Mucosa of descending colon (tissue), 3 donors: ENCODE results near the gene MMP7. TPM values are rescaled to one million over a fixed set of nuclear protein-coding genes. Genes with fewer than 3 reads are reported as not detected.
A peak's percentile ranks its signal among the peaks of the same experiment; 100 is the strongest.

Source experiments
- ATAC-seq: fragments of 200-7000 bp; cut with Tn5 transposase; one replicate; pipeline ENCODE4 v1.9.1; 2020; ENCODE audit warnings: mild to moderate bottlenecking, moderate library complexity
- DNase-seq, 3 donors: peaks; one replicate each; pipeline ENCODE4 v3.0.0-alpha.2; 2020
- H3K36me3 ChIP-seq: fragments of 200-600 bp; one replicate; pipeline ENCODE4 v1.8.0; 2021; ENCODE audit warnings: low read depth, mild to moderate bottlenecking
- H3K4me1 ChIP-seq: fragments of 200-600 bp; one replicate; pipeline ENCODE4 v1.8.0; 2021; ENCODE audit warnings: low read depth, mild to moderate bottlenecking
- H3K4me3 ChIP-seq: fragments of 200-600 bp; one replicate; pipeline ENCODE4 v1.8.0; 2021; ENCODE audit warnings: mild to moderate bottlenecking
- H3K9me3 ChIP-seq: fragments of 200-600 bp; one replicate; pipeline ENCODE4 v1.8.0; 2021; ENCODE audit warnings: mild to moderate bottlenecking
- intact Hi-C, 2 donors: fragments of 100-400 bp; cut with DNase I in 1 of 2; cut with micrococcal nuclease in 1 of 2; formaldehyde crosslinking; loops; one replicate each; pipeline versions ENCODE4 v1.11.0 to v1.11.1; 2022; cut with DNase I, micrococcal nuclease
- total RNA-seq, 3 donors: library from RNA; stranded (reverse); fragmentation: NEBNext Ultra II Directional in 2 of 3; extraction: Animal tissue kit (Norgen Biotek cat#: 25700) in 2 of 3; gene quantifications; one replicate each; pipeline versions ENCODE4 v1.2.1 to v1.2.4, GENCODE V29; 2021 to 2023
- TF ChIP-seq, protein P1 (sequence below): fragments of 200-600 bp; IDR thresholded peaks from one replicate; pipeline ENCODE4 v1.8.0; 2022; ENCODE audit warnings: antibody characterized with exemption, mild to moderate bottlenecking
- donor health status: DM: no; HTN: no; CAD: no; lungs with moderate emphysema.
- donor health status: DM: no; HTN: no; CAD: no.
- donor health status: DM: no; HTN: yes; CAD: no.

Gene MMP7
- total RNA-seq, 3 donors from 2014 or later, result not detected

DNA sequence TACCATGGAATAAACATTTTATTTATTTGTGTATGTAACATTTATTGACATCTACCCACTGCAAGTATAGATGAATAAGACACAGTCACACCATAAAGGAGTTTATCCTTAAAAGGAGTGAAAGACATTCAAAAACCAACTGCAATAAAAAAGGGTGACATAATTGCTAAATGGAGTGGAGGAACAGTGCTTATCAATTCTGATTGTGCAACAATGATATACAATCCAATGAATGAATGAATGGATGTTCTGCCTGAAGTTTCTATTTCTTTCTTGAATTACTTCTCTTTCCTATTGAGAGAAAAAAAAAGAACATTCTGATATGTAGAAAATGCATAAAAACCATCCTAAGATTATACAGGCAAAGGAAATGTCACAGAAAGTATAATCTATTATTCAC lies 10.0 kb downstream of the MMP7 start:
- Histone ChIP-seq H3K36me3 (no peaks in the 10 kb centered on the region), H3K9me3 (no peaks in the 10 kb centered on the region), H3K4me1 (no peaks in the 10 kb centered on the region), H3K4me3 (no peak overlapping the region)
- DNase-seq (no peak), ATAC-seq (no peak)
- intact Hi-C loops, result no loop called here
- TF ChIP-seq, protein P1, sequence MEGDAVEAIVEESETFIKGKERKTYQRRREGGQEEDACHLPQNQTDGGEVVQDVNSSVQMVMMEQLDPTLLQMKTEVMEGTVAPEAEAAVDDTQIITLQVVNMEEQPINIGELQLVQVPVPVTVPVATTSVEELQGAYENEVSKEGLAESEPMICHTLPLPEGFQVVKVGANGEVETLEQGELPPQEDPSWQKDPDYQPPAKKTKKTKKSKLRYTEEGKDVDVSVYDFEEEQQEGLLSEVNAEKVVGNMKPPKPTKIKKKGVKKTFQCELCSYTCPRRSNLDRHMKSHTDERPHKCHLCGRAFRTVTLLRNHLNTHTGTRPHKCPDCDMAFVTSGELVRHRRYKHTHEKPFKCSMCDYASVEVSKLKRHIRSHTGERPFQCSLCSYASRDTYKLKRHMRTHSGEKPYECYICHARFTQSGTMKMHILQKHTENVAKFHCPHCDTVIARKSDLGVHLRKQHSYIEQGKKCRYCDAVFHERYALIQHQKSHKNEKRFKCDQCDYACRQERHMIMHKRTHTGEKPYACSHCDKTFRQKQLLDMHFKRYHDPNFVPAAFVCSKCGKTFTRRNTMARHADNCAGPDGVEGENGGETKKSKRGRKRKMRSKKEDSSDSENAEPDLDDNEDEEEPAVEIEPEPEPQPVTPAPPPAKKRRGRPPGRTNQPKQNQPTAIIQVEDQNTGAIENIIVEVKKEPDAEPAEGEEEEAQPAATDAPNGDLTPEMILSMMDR, result no peak

DNA sequence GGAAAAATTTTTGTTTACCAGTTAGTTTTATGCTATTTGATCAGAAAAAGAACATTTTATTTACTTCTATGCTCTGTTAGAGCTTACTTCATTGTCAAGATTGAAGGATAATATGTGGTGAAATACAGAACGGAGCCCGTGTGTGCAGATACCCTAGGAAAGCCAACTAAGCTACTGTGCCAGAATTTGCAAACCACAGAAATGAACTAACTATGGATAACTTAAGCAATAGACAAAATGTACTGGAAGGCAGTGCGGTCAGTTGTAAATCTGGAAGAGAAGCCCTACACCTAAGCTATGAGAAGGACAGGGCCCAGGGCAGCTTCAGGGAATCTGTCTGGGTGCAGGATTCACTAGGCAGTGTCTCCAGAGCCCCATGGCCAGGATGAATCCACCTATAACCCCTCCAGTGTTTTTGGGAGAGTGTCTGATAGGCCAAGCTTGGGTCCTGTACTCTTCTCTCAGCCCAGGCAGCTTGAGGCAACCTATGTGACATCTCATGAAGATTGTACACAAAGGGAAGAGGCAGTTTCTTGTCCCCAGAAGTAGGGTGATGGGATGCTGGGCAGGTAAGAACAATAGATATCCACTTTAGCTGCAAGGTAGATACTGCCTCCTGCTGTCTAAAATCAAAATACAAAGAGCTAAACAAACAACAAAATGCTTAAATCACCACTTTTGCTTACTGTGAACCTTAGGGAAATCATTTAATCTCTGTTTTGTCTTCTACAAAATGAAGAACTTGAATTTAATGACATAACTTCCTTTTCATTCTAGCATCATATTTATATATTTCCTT lies 12.1 kb downstream of the MMP7 start:
- H3K4me3 ChIP-seq, result no peak overlapping the region
- intact Hi-C loops, result no loop called here
- no peak for ATAC-seq

DNA sequence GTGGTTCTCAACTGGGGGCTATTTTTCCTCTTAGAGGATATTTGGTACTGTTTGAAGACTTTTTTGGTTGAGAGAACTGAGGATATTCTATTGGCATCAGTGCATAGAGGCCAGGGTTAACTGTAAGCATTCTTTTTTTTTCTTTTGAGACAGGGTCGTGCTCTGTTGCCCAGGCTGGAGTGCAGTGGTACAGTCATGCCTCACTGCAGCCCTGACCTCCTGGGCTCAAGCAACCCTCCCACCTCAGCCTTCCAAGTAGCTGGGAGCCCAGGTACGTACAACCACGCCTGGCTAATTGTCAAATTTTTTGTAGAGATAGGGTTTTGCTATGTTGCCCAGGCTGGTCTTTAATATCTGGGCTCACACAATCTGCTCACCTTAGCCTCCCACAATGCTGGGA lies 12.9 kb downstream of the MMP7 start:
- no peaks in the 10 kb centered on the region for H3K4me1 ChIP-seq
- H3K4me3 ChIP-seq, result no peak overlapping the region
- H3K9me3 ChIP-seq, result no peaks in the 10 kb centered on the region
- no peak for ATAC-seq
- TF ChIP-seq, protein P1, result no peak
- intact Hi-C loops, result no loop called here
- H3K36me3 ChIP-seq, result no peaks in the 10 kb centered on the region
- DNase-seq, result no peak

More for the DNA sequence above, 12.1 kb downstream of the MMP7 start:
- no peak for DNase-seq
- no peaks in the 10 kb centered on the region for H3K4me1 ChIP-seq
- TF ChIP-seq, protein P1, result no peak
- H3K9me3 ChIP-seq, result no peaks in the 10 kb centered on the region
- no peaks in the 10 kb centered on the region for H3K36me3 ChIP-seq

DNA sequence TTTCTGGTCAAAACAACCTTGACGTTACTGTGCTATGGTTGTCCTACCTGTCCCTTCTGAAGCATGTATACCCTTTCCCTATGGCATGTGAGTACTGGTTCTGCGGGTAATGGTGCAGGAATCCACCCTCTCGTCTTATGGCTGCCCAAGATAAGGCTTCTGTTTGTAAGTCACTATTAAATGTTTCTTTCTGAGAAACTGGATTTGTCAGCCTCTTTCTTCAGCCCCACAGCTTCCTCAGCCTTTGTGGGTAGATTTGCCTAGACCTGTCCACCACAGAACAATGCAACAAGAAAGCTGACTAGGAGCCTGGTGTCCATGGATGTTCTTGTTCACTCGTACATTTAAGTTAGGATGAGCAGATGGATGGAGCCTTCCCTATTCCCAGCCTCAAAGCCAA lies 14.4 kb downstream of the MMP7 start:
- intact Hi-C loops, result no loop called here
- TF ChIP-seq, protein P1, result no peak
- ATAC-seq (no peak), DNase-seq (no peak)
- Histone ChIP-seq H3K36me3 (no peaks in the 10 kb centered on the region), H3K4me3 (no peak overlapping the region), H3K9me3 (no peaks in the 10 kb centered on the region), H3K4me1 (no peaks in the 10 kb centered on the region)

DNA sequence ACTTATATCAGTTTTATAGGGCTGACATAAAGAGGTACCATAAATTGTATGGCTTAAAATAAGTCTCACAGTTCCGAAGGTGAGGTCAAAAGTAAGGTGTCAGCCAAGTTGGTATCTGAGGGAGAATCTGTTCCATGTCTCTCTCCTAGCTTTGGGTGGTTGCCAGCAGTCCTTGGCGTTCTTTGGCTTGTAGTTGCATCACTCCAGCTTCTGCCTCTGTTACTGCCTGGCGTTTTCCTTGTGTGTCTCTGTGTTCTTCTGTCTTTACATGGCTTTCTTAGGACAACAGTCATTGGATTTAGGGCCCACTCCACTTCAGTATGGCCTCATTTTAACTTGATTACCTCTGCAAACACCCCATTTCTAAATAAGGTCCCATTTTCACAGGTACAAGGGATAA lies 16.7 kb downstream of the MMP7 start:
- TF ChIP-seq, protein P1, result no peak
- no peak overlapping the region for H3K4me3 ChIP-seq
- intact Hi-C loops, result no loop called here
- DNase-seq, result peak in 1 of 3 donors; percentile 48
- H3K9me3 ChIP-seq, result no peaks in the 10 kb centered on the region
- H3K36me3 ChIP-seq, result no peaks in the 10 kb centered on the region
- ATAC-seq, result peak; percentile 42
- no peaks in the 10 kb centered on the region for H3K4me1 ChIP-seq
